Breast epithelium (tissue), 3 donors: ENCODE results near the gene CASKIN1.

ENCODE experiments used
- POLR2AphosphoS5 ChIP-seq, 3 donors: sonication (generic); formaldehyde crosslinking; IDR thresholded peaks; one replicate each; pipeline ENCODE4 v1.6.1; 2017; ENCODE audit warnings: antibody characterized with exemption in 3 of 3
- TF ChIP-seq, protein P1 (sequence below), 3 donors: fragments of 450-650 bp; IDR thresholded peaks; one replicate each; pipeline ENCODE4 v1.5.1; 2016 to 2017; ENCODE audit warnings: antibody characterized with exemption in 3 of 3, mild to moderate bottlenecking in 3 of 3, moderate library complexity in 3 of 3

DNA sequence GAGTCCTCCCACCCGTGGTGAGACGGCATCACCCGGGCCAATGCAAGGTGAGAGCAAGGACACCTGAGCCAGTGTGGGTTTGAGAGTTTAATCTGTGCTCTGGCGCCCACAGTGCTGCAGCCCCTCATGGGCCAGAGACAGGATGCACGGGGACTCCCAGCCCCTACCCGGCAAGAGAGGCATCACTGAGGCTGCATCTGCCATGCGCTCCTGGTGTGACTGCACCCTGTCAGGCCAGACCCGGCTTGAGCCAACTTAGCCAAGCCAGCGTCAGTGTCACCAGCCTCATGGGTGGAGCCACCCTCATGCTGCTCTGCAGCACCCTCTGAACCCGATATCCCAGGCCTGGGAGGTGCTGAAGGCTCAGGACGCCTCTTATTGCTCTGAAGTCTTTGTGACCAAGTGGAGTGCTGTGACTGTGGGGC is 15.5 kb upstream of the CASKIN1 start:
- TF ChIP-seq, protein P1, sequence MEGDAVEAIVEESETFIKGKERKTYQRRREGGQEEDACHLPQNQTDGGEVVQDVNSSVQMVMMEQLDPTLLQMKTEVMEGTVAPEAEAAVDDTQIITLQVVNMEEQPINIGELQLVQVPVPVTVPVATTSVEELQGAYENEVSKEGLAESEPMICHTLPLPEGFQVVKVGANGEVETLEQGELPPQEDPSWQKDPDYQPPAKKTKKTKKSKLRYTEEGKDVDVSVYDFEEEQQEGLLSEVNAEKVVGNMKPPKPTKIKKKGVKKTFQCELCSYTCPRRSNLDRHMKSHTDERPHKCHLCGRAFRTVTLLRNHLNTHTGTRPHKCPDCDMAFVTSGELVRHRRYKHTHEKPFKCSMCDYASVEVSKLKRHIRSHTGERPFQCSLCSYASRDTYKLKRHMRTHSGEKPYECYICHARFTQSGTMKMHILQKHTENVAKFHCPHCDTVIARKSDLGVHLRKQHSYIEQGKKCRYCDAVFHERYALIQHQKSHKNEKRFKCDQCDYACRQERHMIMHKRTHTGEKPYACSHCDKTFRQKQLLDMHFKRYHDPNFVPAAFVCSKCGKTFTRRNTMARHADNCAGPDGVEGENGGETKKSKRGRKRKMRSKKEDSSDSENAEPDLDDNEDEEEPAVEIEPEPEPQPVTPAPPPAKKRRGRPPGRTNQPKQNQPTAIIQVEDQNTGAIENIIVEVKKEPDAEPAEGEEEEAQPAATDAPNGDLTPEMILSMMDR (IDR thresholded peaks at IDR 0.05): no peak
- TF ChIP-seq POLR2AphosphoS5 (IDR thresholded peaks at IDR 0.05): no peak
